Vagina (tissue), 2 donors: ENCODE results near the gene POR. TPM values are rescaled to one million over a fixed set of nuclear protein-coding genes. Genes with fewer than 3 reads are reported as not detected.

Experiments used
- DNase-seq, 2 donors: peaks; one replicate each; pipeline ENCODE4 v3.0.0-alpha.2; 2017; ENCODE audit errors: extremely low spot score in 2 of 2
- H3K27ac ChIP-seq: fragments of 200-600 bp; sonication (generic); one replicate; pipeline ENCODE4 v1.5.1; 2019
- H3K27me3 ChIP-seq: fragments of 200-600 bp; sonication (generic); one replicate; pipeline ENCODE4 v1.5.1; 2019
- H3K36me3 ChIP-seq, 2 donors: fragments of 200-600 bp; sonication (generic); one replicate each; pipeline ENCODE4 v1.5.1; 2017 to 2019
- H3K4me1 ChIP-seq: fragments of 200-600 bp; sonication (generic); one replicate; pipeline ENCODE4 v1.5.1; 2019
- H3K4me3 ChIP-seq, 2 donors: fragments of 200-600 bp; sonication (generic); 1 replicate in 1 of 2; 2 replicates in 1 of 2; pipeline ENCODE4 v1.5.1; 2016 to 2019
- H3K9me3 ChIP-seq: fragments of 200-600 bp; sonication (generic); one replicate; pipeline ENCODE4 v1.5.1; 2019
- POLR2A ChIP-seq, 2 donors: fragments of 450-650 bp; IDR thresholded peaks; one replicate each; pipeline ENCODE4 v1.6.1; 2017; ENCODE audit warnings: antibody characterized with exemption in 2 of 2, mild to moderate bottlenecking in 2 of 2, moderate library complexity in 2 of 2
- POLR2AphosphoS5 ChIP-seq, 2 donors: sonication (generic); formaldehyde crosslinking; IDR thresholded peaks; one replicate each; pipeline ENCODE4 v1.9.0; 2017; ENCODE audit warnings: antibody characterized with exemption in 2 of 2, mild to moderate bottlenecking in 2 of 2, low read depth in 1 of 2; ENCODE audit not compliant: insufficient read depth in 1 of 2
- intact Hi-C: fragments of 100-400 bp; cut with DNase I; formaldehyde crosslinking; loops from one replicate; pipeline ENCODE4 v1.15.1; 2023
- total RNA-seq: library from RNA; depleted of rRNA; stranded (reverse); fragments of >200 nt; gene quantifications from one replicate; pipeline ENCODE4 v1.2.3, GENCODE V29; 2016
- TF ChIP-seq, protein P1 (sequence below), 3 experiments: fragments of 450-650 bp in 2 of 3; fragments of 200-600 bp in 1 of 3; sonication (generic) in 1 of 3; IDR thresholded peaks; one replicate each; pipeline ENCODE4 v1.5.1; 2017 to 2019; ENCODE audit warnings: antibody characterized with exemption in 3 of 3, mild to moderate bottlenecking in 2 of 3, moderate library complexity in 2 of 3

Gene POR
- total RNA-seq, 1 donor from 2014 or later, result 94.3 TPM

DNA sequence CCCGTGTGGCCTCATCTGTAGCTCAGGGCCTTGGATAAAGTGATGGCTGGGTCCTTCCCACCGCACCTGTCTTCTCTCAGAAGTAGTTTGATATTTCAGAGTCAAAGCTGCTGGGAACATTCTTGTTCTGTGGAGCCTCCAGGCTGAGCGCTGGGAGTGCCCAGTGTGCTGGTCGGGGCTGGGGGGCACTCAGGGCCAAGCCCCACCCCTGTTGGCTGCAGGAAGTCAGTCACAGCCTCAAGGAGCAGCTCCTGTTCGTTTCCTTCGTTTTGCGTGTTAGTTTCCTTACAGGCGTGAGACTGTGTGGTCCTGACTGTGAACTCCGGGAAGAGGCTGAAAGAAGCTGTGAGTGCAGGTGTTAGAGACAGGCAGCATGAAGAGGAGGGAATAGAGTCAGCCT lies 33.2 kb downstream of the POR start:
- TF ChIP-seq POLR2A (IDR thresholded peaks at IDR 0.05), result no peak
- no peak for TF ChIP-seq POLR2AphosphoS5 (IDR thresholded peaks at IDR 0.05; ENCODE audit: insufficient read depth in 1 of 2, low read depth in 1 of 2)
- TF ChIP-seq, protein P1, sequence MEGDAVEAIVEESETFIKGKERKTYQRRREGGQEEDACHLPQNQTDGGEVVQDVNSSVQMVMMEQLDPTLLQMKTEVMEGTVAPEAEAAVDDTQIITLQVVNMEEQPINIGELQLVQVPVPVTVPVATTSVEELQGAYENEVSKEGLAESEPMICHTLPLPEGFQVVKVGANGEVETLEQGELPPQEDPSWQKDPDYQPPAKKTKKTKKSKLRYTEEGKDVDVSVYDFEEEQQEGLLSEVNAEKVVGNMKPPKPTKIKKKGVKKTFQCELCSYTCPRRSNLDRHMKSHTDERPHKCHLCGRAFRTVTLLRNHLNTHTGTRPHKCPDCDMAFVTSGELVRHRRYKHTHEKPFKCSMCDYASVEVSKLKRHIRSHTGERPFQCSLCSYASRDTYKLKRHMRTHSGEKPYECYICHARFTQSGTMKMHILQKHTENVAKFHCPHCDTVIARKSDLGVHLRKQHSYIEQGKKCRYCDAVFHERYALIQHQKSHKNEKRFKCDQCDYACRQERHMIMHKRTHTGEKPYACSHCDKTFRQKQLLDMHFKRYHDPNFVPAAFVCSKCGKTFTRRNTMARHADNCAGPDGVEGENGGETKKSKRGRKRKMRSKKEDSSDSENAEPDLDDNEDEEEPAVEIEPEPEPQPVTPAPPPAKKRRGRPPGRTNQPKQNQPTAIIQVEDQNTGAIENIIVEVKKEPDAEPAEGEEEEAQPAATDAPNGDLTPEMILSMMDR (IDR thresholded peaks at IDR 0.05), result no peak
- Histone ChIP-seq H3K36me3 (no peaks in the 10 kb centered on the region), H3K4me3 (no peak overlapping the region), H3K4me1 (peaks cover 28% of the 10 kb centered on the region), H3K9me3 (no peaks in the 10 kb centered on the region), H3K27me3 (no peaks in the 10 kb centered on the region), H3K27ac (no peak overlapping the region)
- intact Hi-C loops, result no loop called here
- no peak for DNase-seq

DNA sequence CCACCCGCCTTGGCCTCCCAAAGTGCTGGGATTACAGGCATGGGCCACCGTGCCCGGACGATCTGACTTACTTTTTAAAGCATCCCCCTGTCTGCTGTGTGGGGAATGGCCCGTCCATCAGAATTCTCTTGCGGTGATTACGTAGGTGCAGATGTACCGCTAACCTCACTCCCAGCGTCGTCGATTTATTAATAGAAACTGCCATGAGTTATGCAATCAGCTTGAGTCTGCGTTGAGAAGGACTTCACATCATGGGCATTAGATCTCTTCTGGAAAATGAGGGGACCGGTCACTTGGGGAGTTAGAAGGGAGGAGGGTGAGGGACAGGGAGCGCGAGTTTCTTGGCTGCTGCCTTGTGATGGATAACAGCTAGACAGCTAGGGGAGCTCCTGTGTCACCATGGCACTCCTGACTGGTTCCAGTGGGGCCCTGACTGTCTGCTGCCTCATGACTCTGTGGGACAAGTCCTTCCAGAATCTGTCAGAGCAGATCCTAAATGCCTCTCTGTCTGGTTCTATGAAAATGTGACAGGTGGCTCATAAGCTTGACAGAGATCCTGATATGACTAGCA lies 35.2 kb downstream of the POR start:
- peak in 1 of 2 donors; percentile 12 for TF ChIP-seq POLR2AphosphoS5 (IDR thresholded peaks at IDR 0.05; ENCODE audit: insufficient read depth in 1 of 2, low read depth in 1 of 2)
- TF ChIP-seq, protein P1 (IDR thresholded peaks at IDR 0.05), result no peak
- Histone ChIP-seq H3K36me3 (peaks cover 0 to 14% of the 10 kb centered on the region in 2 donors), H3K4me3 (no peak overlapping the region), H3K27ac (no peak overlapping the region), H3K27me3 (no peaks in the 10 kb centered on the region), H3K4me1 (peaks cover 23% of the 10 kb centered on the region), H3K9me3 (no peaks in the 10 kb centered on the region)
- DNase-seq, result no peak
- intact Hi-C loops, result no loop called here

DNA sequence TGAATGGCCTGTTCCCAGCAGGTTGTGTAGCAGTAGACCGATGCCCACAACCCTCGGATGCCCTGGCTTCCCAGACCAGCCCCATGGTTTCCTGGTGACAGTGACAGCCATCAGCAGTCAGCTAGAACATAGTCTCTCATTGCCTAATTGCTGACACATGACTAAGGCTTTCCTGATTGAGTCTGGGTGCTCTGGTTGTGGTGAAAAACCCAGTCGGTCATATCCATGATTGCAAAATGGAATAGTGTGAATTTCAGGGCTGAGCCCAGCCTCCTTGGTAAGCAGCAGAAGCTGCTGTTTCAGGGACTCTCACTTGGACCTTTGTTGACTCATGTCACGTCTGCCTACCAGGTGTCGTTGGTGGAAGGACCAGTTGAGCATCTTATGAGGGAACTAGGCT lies 36.6 kb downstream of the POR start:
- Histone ChIP-seq H3K27me3 (no peaks in the 10 kb centered on the region), H3K4me3 (no peak overlapping the region), H3K36me3 (peaks cover 0 to 20% of the 10 kb centered on the region in 2 donors), H3K9me3 (no peaks in the 10 kb centered on the region), H3K4me1 (peaks cover 15% of the 10 kb centered on the region), H3K27ac (no peak overlapping the region)
- DNase-seq, result no peak
- intact Hi-C loops, result no loop called here
- TF ChIP-seq POLR2AphosphoS5 (IDR thresholded peaks at IDR 0.05; ENCODE audit: insufficient read depth in 1 of 2, low read depth in 1 of 2), result peak; percentile 33 to 36
- TF ChIP-seq, protein P1 (IDR thresholded peaks at IDR 0.05), result no peak
- TF ChIP-seq POLR2A (IDR thresholded peaks at IDR 0.05), result peak in 1 of 2 donors; percentile 10

DNA sequence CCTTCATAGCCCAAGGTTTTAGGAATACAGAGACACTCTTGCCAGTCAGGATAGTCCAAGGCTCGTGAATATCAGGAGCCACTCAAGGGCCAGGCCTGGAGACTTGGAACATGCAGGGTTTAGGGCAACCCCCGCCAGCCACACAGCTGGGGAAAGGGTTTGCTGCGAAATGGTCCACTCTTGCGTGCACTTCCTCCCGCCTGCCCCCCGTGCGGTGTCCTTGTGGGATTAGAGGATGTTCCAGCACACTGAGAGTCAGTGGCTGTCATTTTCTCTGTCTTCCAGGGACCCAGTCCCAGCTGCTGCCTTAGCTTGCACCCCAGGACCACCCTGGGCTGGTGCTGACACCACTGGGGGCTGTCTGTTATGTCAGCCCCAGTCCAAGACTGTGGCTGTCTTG lies 38.5 kb downstream of the POR start:
- TF ChIP-seq POLR2AphosphoS5 (IDR thresholded peaks at IDR 0.05; ENCODE audit: insufficient read depth in 1 of 2, low read depth in 1 of 2) (no peak), POLR2A (IDR thresholded peaks at IDR 0.05) (no peak)
- TF ChIP-seq, protein P1 (IDR thresholded peaks at IDR 0.05), result no peak
- H3K36me3 ChIP-seq, result peaks cover 0 to 20% of the 10 kb centered on the region in 2 donors
- H3K27me3 ChIP-seq, result no peaks in the 10 kb centered on the region
- no peak for DNase-seq
- H3K4me1 ChIP-seq, result peaks cover 15% of the 10 kb centered on the region
- intact Hi-C loops, result no loop called here
- no peaks in the 10 kb centered on the region for H3K9me3 ChIP-seq
- no peak overlapping the region for H3K27ac ChIP-seq
- H3K4me3 ChIP-seq, result no peak overlapping the region

DNA sequence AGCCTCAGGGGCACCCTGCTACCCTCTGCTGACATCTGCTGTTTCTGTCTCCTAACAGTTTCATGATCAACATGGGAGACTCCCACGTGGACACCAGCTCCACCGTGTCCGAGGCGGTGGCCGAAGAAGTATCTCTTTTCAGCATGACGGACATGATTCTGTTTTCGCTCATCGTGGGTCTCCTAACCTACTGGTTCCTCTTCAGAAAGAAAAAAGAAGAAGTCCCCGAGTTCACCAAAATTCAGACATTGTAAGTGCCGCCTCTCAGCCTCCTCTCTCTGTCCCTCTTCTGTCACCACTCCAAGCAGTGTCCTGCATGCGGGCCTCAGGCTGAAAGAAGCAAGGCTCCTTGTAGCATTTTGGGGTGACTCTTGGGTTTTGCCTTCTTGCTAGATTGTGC lies 39.0 kb downstream of the POR start:
- Histone ChIP-seq H3K27ac (no peak overlapping the region), H3K4me3 (no peak overlapping the region), H3K9me3 (no peaks in the 10 kb centered on the region), H3K36me3 (peaks cover 0 to 20% of the 10 kb centered on the region in 2 donors), H3K27me3 (no peaks in the 10 kb centered on the region), H3K4me1 (peaks cover 15% of the 10 kb centered on the region)
- no peak for TF ChIP-seq POLR2AphosphoS5 (IDR thresholded peaks at IDR 0.05; ENCODE audit: insufficient read depth in 1 of 2, low read depth in 1 of 2)
- TF ChIP-seq, protein P1 (IDR thresholded peaks at IDR 0.05), result no peak
- no peak for TF ChIP-seq POLR2A (IDR thresholded peaks at IDR 0.05)
- no peak for DNase-seq
- intact Hi-C loops, result no loop called here
